ENCODE results near the gene MEP1A.

The MEP1A gene

GRCh38 chr6:46746696-46747095, 46.5 kb upstream of the MEP1A start, which contains the start of gene ANKRD66:
Gene ANKRD66 (plus strand): TSS chr6:46746933. CDS start chr6:46751949, 5,016 bp downstream.
- H3K4me3 ChIP-seq (ENCODE audit: insufficient read depth, low read length, poor library complexity, severe bottlenecking): no peak within 1 kb of the TSS
- H3K27ac ChIP-seq (ENCODE audit: low read depth, low read length): no peak within 1 kb of the TSS
- no peaks in the 10 kb centered on the region for H4K20me1 ChIP-seq (ENCODE audit: low read depth, low read length)
- H3K27me3 ChIP-seq (ENCODE audit: low read length): no peaks in the 10 kb centered on the region
- no peak within 1 kb of the TSS for H3K9ac ChIP-seq (ENCODE audit: low read length)
- TF ChIP-seq CTCF (IDR thresholded peaks at IDR 0.05; ENCODE audit: insufficient read depth, low read length, poor library complexity, severe bottlenecking) (no peak), EZH2phosphoT487 (conservative IDR thresholded peaks at IDR 0.05; ENCODE audit: low read length) (no peak)
- no peak within 1 kb of the TSS for H3K4me2 ChIP-seq (ENCODE audit: low read depth, low read length, poor library complexity, severe bottlenecking)
- H3F3A ChIP-seq (ENCODE audit: insufficient read depth): no peaks in the 10 kb centered on the region
- H3K9me3 ChIP-seq (ENCODE audit: insufficient read depth, low read length): no peaks in the 10 kb centered on the region
- H2AFZ ChIP-seq (ENCODE audit: low read depth, low read length, severe bottlenecking): no peak within 1 kb of the TSS
- no peaks in the 10 kb centered on the region for H3K36me3 ChIP-seq (ENCODE audit: low read length)
- H3K79me2 ChIP-seq (ENCODE audit: insufficient read depth, low read length): no peaks in the 10 kb centered on the region
- no peaks in the 10 kb centered on the region for H3K9me2 ChIP-seq (replicated peaks; ENCODE audit: insufficient read depth, low read length)

GRCh38 chr6:46748940-46749503, 44.2 kb upstream of the MEP1A start:
- H3K9me3 ChIP-seq (ENCODE audit: insufficient read depth, low read length): no peaks in the 10 kb centered on the region
- H3K9ac ChIP-seq (ENCODE audit: low read length): no peak overlapping the region
- no peak overlapping the region for H3K4me2 ChIP-seq (ENCODE audit: low read depth, low read length, poor library complexity, severe bottlenecking)
- no peak overlapping the region for H3K4me3 ChIP-seq (ENCODE audit: insufficient read depth, low read length, poor library complexity, severe bottlenecking)
- H4K20me1 ChIP-seq (ENCODE audit: low read depth, low read length): no peaks in the 10 kb centered on the region
- no peaks in the 10 kb centered on the region for H3K9me2 ChIP-seq (replicated peaks; ENCODE audit: insufficient read depth, low read length)
- H3F3A ChIP-seq (ENCODE audit: insufficient read depth): no peaks in the 10 kb centered on the region
- no peak overlapping the region for H3K27ac ChIP-seq (ENCODE audit: low read depth, low read length)
- no peak for TF ChIP-seq EZH2phosphoT487 (conservative IDR thresholded peaks at IDR 0.05; ENCODE audit: low read length)
- TF ChIP-seq CTCF (IDR thresholded peaks at IDR 0.05; ENCODE audit: insufficient read depth, low read length, poor library complexity, severe bottlenecking): no peak
- H3K36me3 ChIP-seq (ENCODE audit: low read length): no peaks in the 10 kb centered on the region
- H2AFZ ChIP-seq (ENCODE audit: low read depth, low read length, severe bottlenecking): no peak overlapping the region
- H3K27me3 ChIP-seq (ENCODE audit: low read length): no peaks in the 10 kb centered on the region
- H3K79me2 ChIP-seq (ENCODE audit: insufficient read depth, low read length): no peaks in the 10 kb centered on the region

- H2AFZ ChIP-seq (ENCODE audit: low read depth, low read length, severe bottlenecking): no peak overlapping the region
- TF ChIP-seq EZH2phosphoT487 (conservative IDR thresholded peaks at IDR 0.05; ENCODE audit: low read length) (no peak), CTCF (IDR thresholded peaks at IDR 0.05; ENCODE audit: insufficient read depth, low read length, poor library complexity, severe bottlenecking) (no peak)
- H3K9ac ChIP-seq (ENCODE audit: low read length): no peak overlapping the region
- H3K79me2 ChIP-seq (ENCODE audit: insufficient read depth, low read length): no peaks in the 10 kb centered on the region
- H3K4me2 ChIP-seq (ENCODE audit: low read depth, low read length, poor library complexity, severe bottlenecking): no peak overlapping the region
- H3K36me3 ChIP-seq (ENCODE audit: low read length): no peaks in the 10 kb centered on the region
- H3K9me2 ChIP-seq (replicated peaks; ENCODE audit: insufficient read depth, low read length): no peaks in the 10 kb centered on the region
- H3K27me3 ChIP-seq (ENCODE audit: low read length): no peaks in the 10 kb centered on the region
- no peaks in the 10 kb centered on the region for H4K20me1 ChIP-seq (ENCODE audit: low read depth, low read length)
- no peaks in the 10 kb centered on the region for H3K9me3 ChIP-seq (ENCODE audit: insufficient read depth, low read length)
- H3F3A ChIP-seq (ENCODE audit: insufficient read depth): no peaks in the 10 kb centered on the region
- H3K4me3 ChIP-seq (ENCODE audit: insufficient read depth, low read length, poor library complexity, severe bottlenecking): no peak overlapping the region
- H3K27ac ChIP-seq (ENCODE audit: low read depth, low read length): no peak overlapping the region
Observed at GRCh38 chr6:46749731-46750130, 43.5 kb upstream of the MEP1A start.
